SK-N-MC (cell line): ENCODE data around the gene TAF1B.

Source experiments
- EZH2 ChIP-seq: fragments of 200-600 bp; sonication (generic); IDR thresholded peaks from one replicate; pipeline ENCODE4 v1.6.1; 2017; ENCODE audit warnings: antibody characterized with exemption
- FOXP2 ChIP-seq: optimal IDR thresholded peaks from 2 replicates; pipeline ENCODE3; 2011; ENCODE audit warnings: mild to moderate bottlenecking, moderate library complexity; ENCODE audit not compliant: insufficient read depth; ENCODE audit errors: extremely low read length, control extremely low read depth
- POLR2AphosphoS5 ChIP-seq: IDR thresholded peaks from 2 replicates; pipeline ENCODE4 v1.6.1; 2012; ENCODE audit warnings: mild to moderate bottlenecking, low read depth, low read length, borderline replicate concordance

- TF ChIP-seq EZH2 (no peak), POLR2AphosphoS5 (no peak), FOXP2 (no peak)
Measured at GRCh38 chr2:9895669-9896590, 52.7 kb downstream of the TAF1B start.
